ENCODE results near the gene ME2.

The ME2 gene

DNA sequence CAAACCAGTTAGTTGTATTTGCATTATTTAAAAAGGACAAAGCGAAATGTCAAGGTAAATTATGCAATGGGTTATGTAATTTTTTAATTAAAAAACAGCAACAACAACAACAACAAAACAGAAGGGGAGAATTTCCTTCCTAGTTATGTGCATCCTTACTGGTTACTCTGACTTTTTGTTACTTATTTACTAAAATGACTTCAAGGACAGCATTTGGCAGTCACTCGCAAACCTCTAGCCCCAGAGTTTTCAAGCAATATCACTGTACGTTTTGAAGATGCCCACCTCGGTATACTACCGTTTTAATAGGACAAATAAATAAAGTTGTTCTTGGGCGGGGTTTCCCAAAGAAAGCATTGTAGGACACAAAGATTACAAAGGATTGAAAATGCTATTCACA lies 34.4 kb upstream of the ME2 start:
- peaks cover 0 to 8% (median 0%) of the 10 kb centered on the region in 11 experiments; a peak in 1 of 22 replicates for H3K27me3 ChIP-seq
- H3K4me2 ChIP-seq: no peak overlapping the region
- H3K9ac ChIP-seq: no peak overlapping the region
- H4K20me1 ChIP-seq: no peaks in the 10 kb centered on the region
- H3K4me1 ChIP-seq: peaks cover 0 to 63% (median 0%) of the 10 kb centered on the region in 10 experiments; a peak in 6 of 20 replicates
- no peaks in the 10 kb centered on the region for H3K9me3 ChIP-seq (replicated peaks in 1 of 11)
- no peak overlapping the region for H3K27ac ChIP-seq
- TF ChIP-seq Cebpa-rat (IDR thresholded peaks at IDR 0.05): no peak
- no peak overlapping the region for H3K4me3 ChIP-seq
- no peaks in the 10 kb centered on the region for H3K36me3 ChIP-seq

DNA sequence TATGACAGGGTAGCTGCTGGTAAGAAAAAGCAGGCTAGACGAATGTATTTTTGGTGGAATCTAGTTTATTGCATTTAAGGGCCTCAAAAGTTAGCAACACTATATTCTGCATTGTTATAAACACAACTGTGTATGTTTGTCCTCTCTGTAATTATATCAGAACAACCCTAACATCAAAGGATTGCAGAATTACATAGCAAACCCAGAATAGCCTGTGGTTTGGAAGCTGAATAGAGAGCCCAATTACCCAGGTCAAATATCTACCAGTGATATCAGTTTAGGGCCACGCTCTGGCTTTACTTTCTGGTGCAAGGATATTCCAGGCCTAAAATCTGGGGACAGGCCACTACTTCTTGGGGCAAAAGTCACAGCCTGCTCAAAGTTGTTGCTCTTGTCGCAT lies 34.0 kb upstream of the ME2 start:
- Histone ChIP-seq H3K27me3 (peaks cover 0 to 5% (median 0%) of the 10 kb centered on the region in 11 experiments; a peak in 1 of 22 replicates), H3K9ac (no peak overlapping the region), H3K36me3 (no peaks in the 10 kb centered on the region), H3K27ac (no peak overlapping the region), H3K4me2 (no peak overlapping the region), H3K4me3 (no peak overlapping the region), H3K9me3 (replicated peaks in 1 of 11) (no peaks in the 10 kb centered on the region), H4K20me1 (no peaks in the 10 kb centered on the region), H3K4me1 (peaks cover 0 to 65% (median 0%) of the 10 kb centered on the region in 10 experiments; a peak in 6 of 20 replicates)
- no peak for TF ChIP-seq Cebpa-rat (IDR thresholded peaks at IDR 0.05)

GRCh38 chr18:50847192-50847591 lies 31.7 kb upstream of the ME2 start:
- peak overlapping the region in 2 of 11 experiments; percentile 18; a peak in 2 of 22 replicates for H3K4me2 ChIP-seq
- no peaks in the 10 kb centered on the region for H3K9me3 ChIP-seq (replicated peaks in 1 of 11)
- H3K4me1 ChIP-seq: peaks cover 0 to 68% (median 0%) of the 10 kb centered on the region in 10 experiments; a peak in 6 of 20 replicates
- no peak overlapping the region for H3K27ac ChIP-seq
- H3K4me3 ChIP-seq: no peak overlapping the region
- no peak overlapping the region for H3K9ac ChIP-seq
- no peaks in the 10 kb centered on the region for H3K27me3 ChIP-seq
- no peaks in the 10 kb centered on the region for H3K36me3 ChIP-seq
- H4K20me1 ChIP-seq: no peaks in the 10 kb centered on the region
- TF ChIP-seq Cebpa-rat (IDR thresholded peaks at IDR 0.05): no peak

GRCh38 chr18:50848061-50848551 lies 30.8 kb upstream of the ME2 start:
- Histone ChIP-seq H4K20me1 (no peaks in the 10 kb centered on the region), H3K36me3 (no peaks in the 10 kb centered on the region), H3K9me3 (replicated peaks in 1 of 11) (no peaks in the 10 kb centered on the region), H3K4me3 (no peak overlapping the region), H3K27me3 (no peaks in the 10 kb centered on the region), H3K4me2 (peak overlapping the region in 2 of 11 experiments; percentile 67 to 72; a peak in 5 of 22 replicates), H3K9ac (no peak overlapping the region), H3K4me1 (peaks cover 0 to 68% (median 0%) of the 10 kb centered on the region in 10 experiments; a peak in 6 of 20 replicates), H3K27ac (peak overlapping the region in 2 of 11 experiments; percentile 35 to 51; a peak in 2 of 22 replicates)
- no peak for TF ChIP-seq Cebpa-rat (IDR thresholded peaks at IDR 0.05)

GRCh38 chr18:50848991-50849390 lies 29.9 kb upstream of the ME2 start:
- Histone ChIP-seq H3K4me2 (peak overlapping the region in 3 of 11 experiments; percentile 0 to 72 (median 67); a peak in 5 of 22 replicates), H3K27me3 (no peaks in the 10 kb centered on the region), H3K4me1 (peaks cover 0 to 68% (median 0%) of the 10 kb centered on the region in 10 experiments; a peak in 6 of 20 replicates), H3K36me3 (no peaks in the 10 kb centered on the region), H3K4me3 (no peak overlapping the region), H3K27ac (peak overlapping the region in 2 of 11 experiments; percentile 35 to 51; a peak in 2 of 22 replicates), H3K9me3 (replicated peaks in 1 of 11) (no peaks in the 10 kb centered on the region), H3K9ac (no peak overlapping the region; a peak in 1 of 22 replicates), H4K20me1 (no peaks in the 10 kb centered on the region)
- TF ChIP-seq Cebpa-rat (IDR thresholded peaks at IDR 0.05): no peak

DNA sequence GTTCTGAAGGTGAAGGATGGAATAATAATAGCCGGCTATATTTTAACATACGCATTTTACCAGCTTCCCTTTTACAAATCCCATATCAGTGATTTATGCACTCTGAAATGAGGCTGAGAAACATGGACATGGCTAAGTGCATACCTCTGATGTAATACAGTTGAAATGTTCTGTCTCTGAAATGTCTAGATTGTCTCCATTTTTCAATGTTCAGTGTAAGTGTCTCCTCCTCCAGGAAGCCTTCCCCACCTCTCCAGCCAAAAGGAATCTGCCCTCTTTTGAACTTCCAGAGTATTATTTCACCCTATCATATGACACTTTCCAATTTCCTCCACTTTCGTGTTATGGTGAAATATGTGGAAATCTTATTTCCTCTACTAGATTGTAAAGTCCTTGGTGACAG lies 29.5 kb upstream of the ME2 start:
- no peak overlapping the region for H3K9ac ChIP-seq
- TF ChIP-seq Cebpa-rat (IDR thresholded peaks at IDR 0.05): no peak

GRCh38 chr18:50850307-50851065 lies 28.4 kb upstream of the ME2 start:
- no peaks in the 10 kb centered on the region for H3K9me3 ChIP-seq (replicated peaks in 1 of 11)
- H3K4me1 ChIP-seq: peaks cover 0 to 78% (median 0%) of the 10 kb centered on the region in 10 experiments; a peak in 6 of 20 replicates
- no peak for TF ChIP-seq Cebpa-rat (IDR thresholded peaks at IDR 0.05)
- no peak overlapping the region for H3K27ac ChIP-seq
- H3K27me3 ChIP-seq: no peaks in the 10 kb centered on the region
- peak overlapping the region in 2 of 11 experiments; percentile 55 to 67; a peak in 4 of 22 replicates for H3K4me2 ChIP-seq
- no peak overlapping the region for H3K9ac ChIP-seq
- H4K20me1 ChIP-seq: no peaks in the 10 kb centered on the region
- H3K4me3 ChIP-seq: no peak overlapping the region
- no peaks in the 10 kb centered on the region for H3K36me3 ChIP-seq

More for the DNA sequence above, 29.5 kb upstream of the ME2 start:
- 0 out of 22 replicates have a peak overlapping the region, but pooled peaks of 1 of the 11 experiments have one; percentile 3 for H3K27ac ChIP-seq
- peak overlapping the region in 3 of 11 experiments; percentile 0 to 67 (median 55); a peak in 5 of 22 replicates for H3K4me2 ChIP-seq
- no peaks in the 10 kb centered on the region for H3K36me3 ChIP-seq
- no peaks in the 10 kb centered on the region for H4K20me1 ChIP-seq
- H3K27me3 ChIP-seq: no peaks in the 10 kb centered on the region
- no peak overlapping the region for H3K4me3 ChIP-seq
- peaks cover 0 to 71% (median 0%) of the 10 kb centered on the region in 10 experiments; a peak in 6 of 20 replicates for H3K4me1 ChIP-seq
- no peaks in the 10 kb centered on the region for H3K9me3 ChIP-seq (replicated peaks in 1 of 11)

DNA sequence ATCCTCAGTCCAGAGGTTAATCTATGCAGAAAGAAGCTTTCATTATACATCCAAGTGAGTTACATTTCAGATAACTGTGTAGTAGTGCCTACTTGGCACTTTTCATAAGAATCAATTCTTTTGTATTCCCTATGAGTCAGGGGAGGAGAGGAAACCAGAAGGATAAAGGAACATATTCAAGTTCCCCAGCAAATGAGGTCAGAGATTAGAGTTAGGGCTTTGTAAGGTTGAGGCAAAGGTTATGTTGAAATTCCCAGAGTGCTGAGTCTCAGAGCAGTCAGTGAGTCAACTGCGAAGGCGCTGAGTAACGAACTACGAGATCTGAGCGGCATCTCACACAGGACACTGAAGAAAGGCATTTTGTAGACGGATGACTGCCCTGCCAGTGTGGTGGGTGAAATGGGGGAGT lies 25.1 kb upstream of the ME2 start:
- H3K9ac ChIP-seq: no peak overlapping the region
- no peaks in the 10 kb centered on the region for H3K36me3 ChIP-seq
- peak overlapping the region in 3 of 11 experiments; percentile 33 to 63 (median 43); a peak in 6 of 22 replicates for H3K4me2 ChIP-seq
- H4K20me1 ChIP-seq: no peaks in the 10 kb centered on the region
- no peak for TF ChIP-seq Cebpa-rat (IDR thresholded peaks at IDR 0.05)
- no peaks in the 10 kb centered on the region for H3K27me3 ChIP-seq
- no peaks in the 10 kb centered on the region for H3K9me3 ChIP-seq (replicated peaks in 1 of 11)
- no peak overlapping the region; a peak in 1 of 22 replicates for H3K27ac ChIP-seq
- H3K4me1 ChIP-seq: peaks cover 0 to 68% (median 0%) of the 10 kb centered on the region in 10 experiments; a peak in 7 of 20 replicates
- H3K4me3 ChIP-seq: no peak overlapping the region
